Activated CD8-positive, alpha-beta memory T cell treated with anti-CD3 and anti-CD28 coated beads, Interleukin-2, amount 10 ng/mL, durations not matched to agents 7 days and 5 days (primary cell): Measurements from ENCODE around the gene ZNF266. TPM values are rescaled to one million over a fixed set of nuclear protein-coding genes. Genes with fewer than 3 reads are reported as not detected.

Experiments
- ATAC-seq: fragments of 150-1000 bp; cut with Tn5 transposase; one replicate; pipeline ENCODE4 v1.10.0; 2021; ENCODE audit warnings: moderate library complexity
- CTCF ChIA-PET: fragments of 350-600 bp; sonication (Branson Sonifier 250); formaldehyde crosslinking; loops from one replicate; lab custom pipeline; 2021; ENCODE audit warnings: antibody characterized with exemption; lab: Charles Lee
- DNase-seq: peaks from one replicate; pipeline ENCODE4 v3.0.0-alpha.2; 2020
- H3K27ac Mint-ChIP-seq: one replicate; pipeline ENCODE4 v1.8.0; 2021; ENCODE audit warnings: mild to moderate bottlenecking, mixed read lengths
- H3K27me3 Mint-ChIP-seq: one replicate; pipeline ENCODE4 v1.8.0; 2021; ENCODE audit warnings: mixed read lengths
- H3K36me3 Mint-ChIP-seq: one replicate; pipeline ENCODE4 v1.8.0; 2021; ENCODE audit warnings: mild to moderate bottlenecking, mixed read lengths
- H3K4me1 Mint-ChIP-seq: one replicate; pipeline ENCODE4 v1.8.0; 2021; ENCODE audit warnings: mixed read lengths
- H3K4me3 Mint-ChIP-seq: one replicate; pipeline ENCODE4 v1.8.0; 2021; ENCODE audit warnings: mild to moderate bottlenecking, moderate library complexity, mixed read lengths
- H3K9me3 Mint-ChIP-seq: one replicate; pipeline ENCODE4 v1.8.0; 2022; ENCODE audit warnings: low read depth, mixed read lengths
- total RNA-seq, 2 experiments: library from RNA; stranded (reverse); gene quantifications; one replicate each; pipeline ENCODE4 v1.2.3, GENCODE V29; 2021

The ZNF266 gene
- total RNA-seq, result 10 to 100 TPM; 34.1 to 48.3 TPM

GRCh38 chr19:9435279-9436268 is at the start of gene ZNF266:
Gene ZNF266 (minus strand): TSS chr19:9435573. CDS start chr19:9420089, 15,484 bp downstream.
- ATAC-seq (peak; percentile 94), DNase-seq (peak; percentile 95)
- H3K27ac Mint-ChIP-seq, result peak within 1 kb of the TSS; percentile 97
- CTCF ChIA-PET, result interaction anchor here (0.7 to 1.6 kb wide), 7 partner anchors 124 to 333 kb away, joined by 3 to 5 read pairs (median 3); partner anchors contain the start of genes ZNF699 and ZNF846
- peaks cover 10% of the 10 kb centered on the region for H3K9me3 Mint-ChIP-seq
- H3K27me3 Mint-ChIP-seq, result no peaks in the 10 kb centered on the region
- H3K4me1 Mint-ChIP-seq, result peaks cover 28% of the 10 kb centered on the region
- peaks cover 38% of the 10 kb centered on the region for H3K36me3 Mint-ChIP-seq
- peak within 1 kb of the TSS; percentile 94 for H3K4me3 Mint-ChIP-seq

- no peak overlapping the region for H3K27ac Mint-ChIP-seq
- no peak for ATAC-seq
- no peak overlapping the region for H3K4me3 Mint-ChIP-seq
- peaks cover 27% of the 10 kb centered on the region for H3K9me3 Mint-ChIP-seq
- CTCF ChIA-PET, result no interaction called here
- DNase-seq, result no peak
- H3K4me1 Mint-ChIP-seq, result no peaks in the 10 kb centered on the region
- no peaks in the 10 kb centered on the region for H3K27me3 Mint-ChIP-seq
- peaks cover 5% of the 10 kb centered on the region for H3K36me3 Mint-ChIP-seq
Measured at GRCh38 chr19:9485140-9485539, 49.8 kb upstream of the ZNF266 start.

GRCh38 chr19:9474975-9475374 is 39.6 kb upstream of the ZNF266 start:
- H3K9me3 Mint-ChIP-seq, result peaks cover 26% of the 10 kb centered on the region

GRCh38 chr19:9467161-9467560 is 31.8 kb upstream of the ZNF266 start:
- H3K27ac Mint-ChIP-seq, result no peak overlapping the region
- peaks cover 33% of the 10 kb centered on the region for H3K9me3 Mint-ChIP-seq
- H3K4me3 Mint-ChIP-seq, result no peak overlapping the region
- ATAC-seq, result no peak
- CTCF ChIA-PET, result no interaction called here
- DNase-seq, result no peak
- peaks cover 1% of the 10 kb centered on the region for H3K36me3 Mint-ChIP-seq
- no peaks in the 10 kb centered on the region for H3K4me1 Mint-ChIP-seq
- H3K27me3 Mint-ChIP-seq, result no peaks in the 10 kb centered on the region

More at GRCh38 chr19:9474975-9475374, 39.6 kb upstream of the ZNF266 start:
- DNase-seq, result no peak
- CTCF ChIA-PET, result no interaction called here
- no peak overlapping the region for H3K27ac Mint-ChIP-seq
- H3K4me1 Mint-ChIP-seq, result no peaks in the 10 kb centered on the region
- H3K4me3 Mint-ChIP-seq, result no peak overlapping the region
- H3K36me3 Mint-ChIP-seq, result peaks cover 4% of the 10 kb centered on the region
- H3K27me3 Mint-ChIP-seq, result no peaks in the 10 kb centered on the region
- no peak for ATAC-seq

GRCh38 chr19:9461938-9462337 is 26.6 kb upstream of the ZNF266 start:
- H3K27me3 Mint-ChIP-seq, result no peaks in the 10 kb centered on the region

GRCh38 chr19:9456018-9456689 is 20.8 kb upstream of the ZNF266 start:
- Mint-ChIP-seq H3K27ac (no peak overlapping the region), H3K4me3 (no peak overlapping the region), H3K9me3 (peaks cover 34% of the 10 kb centered on the region), H3K27me3 (no peaks in the 10 kb centered on the region), H3K36me3 (no peaks in the 10 kb centered on the region), H3K4me1 (no peaks in the 10 kb centered on the region)
- CTCF ChIA-PET, result no interaction called here
- ATAC-seq (no peak), DNase-seq (no peak)

More at GRCh38 chr19:9461938-9462337, 26.6 kb upstream of the ZNF266 start:
- Mint-ChIP-seq H3K27ac (no peak overlapping the region), H3K9me3 (peaks cover 30% of the 10 kb centered on the region), H3K36me3 (no peaks in the 10 kb centered on the region), H3K4me1 (no peaks in the 10 kb centered on the region), H3K4me3 (no peak overlapping the region)
- ATAC-seq (no peak), DNase-seq (no peak)
- CTCF ChIA-PET, result interaction anchor here (0.5 kb wide), 1 partner anchor 428 kb away, joined by 3 read pairs; no protein-coding TSS in a partner anchor

GRCh38 chr19:9453953-9454352 is 18.6 kb upstream of the ZNF266 start:
- ATAC-seq, result no peak
- peaks cover 2% of the 10 kb centered on the region for H3K36me3 Mint-ChIP-seq
- H3K4me3 Mint-ChIP-seq, result no peak overlapping the region
- H3K9me3 Mint-ChIP-seq, result peaks cover 29% of the 10 kb centered on the region
- DNase-seq, result no peak
- no peak overlapping the region for H3K27ac Mint-ChIP-seq
- no peaks in the 10 kb centered on the region for H3K4me1 Mint-ChIP-seq
- no peaks in the 10 kb centered on the region for H3K27me3 Mint-ChIP-seq
- CTCF ChIA-PET, result no interaction called here

- CTCF ChIA-PET, result interaction anchor here (0.7 to 1.2 kb wide), 2 partner anchors 34 to 75 kb away, joined by 3 to 4 read pairs; no protein-coding TSS in a partner anchor
- H3K4me1 Mint-ChIP-seq, result no peaks in the 10 kb centered on the region
- H3K4me3 Mint-ChIP-seq, result no peak overlapping the region
- DNase-seq (no peak), ATAC-seq (no peak)
- no peak overlapping the region for H3K27ac Mint-ChIP-seq
- peaks cover 25% of the 10 kb centered on the region for H3K9me3 Mint-ChIP-seq
- no peaks in the 10 kb centered on the region for H3K27me3 Mint-ChIP-seq
- H3K36me3 Mint-ChIP-seq, result peaks cover 17% of the 10 kb centered on the region
Measured at GRCh38 chr19:9445037-9445436, 9.7 kb upstream of the ZNF266 start.

- no peak for ATAC-seq
- H3K36me3 Mint-ChIP-seq, result peaks cover 32% of the 10 kb centered on the region
- peak overlapping the region; percentile 94 for H3K4me3 Mint-ChIP-seq
- no peak for DNase-seq
- H3K27me3 Mint-ChIP-seq, result no peaks in the 10 kb centered on the region
- H3K9me3 Mint-ChIP-seq, result peaks cover 10% of the 10 kb centered on the region
- CTCF ChIA-PET, result interaction anchor here (1.4 kb wide), 1 partner anchor 231 kb away, joined by 3 read pairs; no protein-coding TSS in a partner anchor
- peaks cover 28% of the 10 kb centered on the region for H3K4me1 Mint-ChIP-seq
- H3K27ac Mint-ChIP-seq, result peak overlapping the region; percentile 97
Measured at GRCh38 chr19:9436358-9436757, 985 bp upstream of the ZNF266 start.

GRCh38 chr19:9431475-9431874 is 3.9 kb downstream of the ZNF266 start:
- Mint-ChIP-seq H3K27me3 (no peaks in the 10 kb centered on the region), H3K36me3 (peaks cover 67% of the 10 kb centered on the region), H3K27ac (no peak overlapping the region), H3K4me3 (no peak overlapping the region), H3K9me3 (peaks cover 13% of the 10 kb centered on the region), H3K4me1 (peaks cover 25% of the 10 kb centered on the region)
- peak; percentile 46 for DNase-seq
- no peak for ATAC-seq
- CTCF ChIA-PET, result interaction anchor here (0.6 kb wide), 1 partner anchor 37 kb away, joined by 3 read pairs; no protein-coding TSS in a partner anchor

- peaks cover 14% of the 10 kb centered on the region for H3K9me3 Mint-ChIP-seq
- DNase-seq (no peak), ATAC-seq (no peak)
- H3K27ac Mint-ChIP-seq, result no peak overlapping the region
- H3K36me3 Mint-ChIP-seq, result peaks cover 78% of the 10 kb centered on the region
- H3K27me3 Mint-ChIP-seq, result no peaks in the 10 kb centered on the region
- peaks cover 15% of the 10 kb centered on the region for H3K4me1 Mint-ChIP-seq
- CTCF ChIA-PET, result no interaction called here
- H3K4me3 Mint-ChIP-seq, result no peak overlapping the region
Measured at GRCh38 chr19:9430444-9430843, 4.9 kb downstream of the ZNF266 start.

GRCh38 chr19:9427941-9428340 is 7.4 kb downstream of the ZNF266 start:
- H3K36me3 Mint-ChIP-seq, result peaks cover 90% of the 10 kb centered on the region
- no peak overlapping the region for H3K4me3 Mint-ChIP-seq
- no peaks in the 10 kb centered on the region for H3K27me3 Mint-ChIP-seq
- H3K27ac Mint-ChIP-seq, result no peak overlapping the region
- no peaks in the 10 kb centered on the region for H3K4me1 Mint-ChIP-seq
- ATAC-seq (no peak), DNase-seq (no peak)
- peaks cover 22% of the 10 kb centered on the region for H3K9me3 Mint-ChIP-seq
- CTCF ChIA-PET, result interaction anchor here (1.2 kb wide), 1 partner anchor 104 kb away, joined by 3 read pairs; the partner anchor contains the start of gene ZNF559
